HG03575 (cell line): ENCODE measurements around the gene CAMKK1.

Experiments used
- ATAC-seq: cut with Tn5 transposase; IDR thresholded peaks from one replicate; pipeline ENCODE4 v1.9.1; 2021; ENCODE audit not compliant: unreplicated experiment, insufficient number of reproducible peaks, low FRiP score; ENCODE audit errors: extremely low read depth

Gene CAMKK1

GRCh38 chr17:3903051-3903825 is 10.4 kb upstream of the CAMKK1 start:
- no peak for ATAC-seq

- no peak for ATAC-seq
Measured at GRCh38 chr17:3900646-3901045, 7.8 kb upstream of the CAMKK1 start.

GRCh38 chr17:3897731-3898130 is 4.9 kb upstream of the CAMKK1 start:
- ATAC-seq: no peak

- no peak for ATAC-seq
Measured at GRCh38 chr17:3896968-3897235, 4.0 kb upstream of the CAMKK1 start.

- no peak for ATAC-seq
Measured at GRCh38 chr17:3896108-3896967, 3.5 kb upstream of the CAMKK1 start.

GRCh38 chr17:3895354-3895753 is 2.5 kb upstream of the CAMKK1 start:
- no peak for ATAC-seq

- ATAC-seq: no peak
Measured at GRCh38 chr17:3894911-3895343, 2.1 kb upstream of the CAMKK1 start.

GRCh38 chr17:3894188-3894587 is 1.3 kb upstream of the CAMKK1 start:
- no peak for ATAC-seq

- ATAC-seq: no peak
Measured at GRCh38 chr17:3893720-3894116, 865 bp upstream of the CAMKK1 start.

GRCh38 chr17:3892095-3892998 is 506 bp downstream of the CAMKK1 start:
- ATAC-seq: no peak

GRCh38 chr17:3891626-3892094 is 1.2 kb downstream of the CAMKK1 start:
- ATAC-seq: no peak

- no peak for ATAC-seq
Measured at GRCh38 chr17:3890878-3891219, 2.0 kb downstream of the CAMKK1 start.

GRCh38 chr17:3890082-3890877 is 2.6 kb downstream of the CAMKK1 start:
- ATAC-seq: no peak

GRCh38 chr17:3889325-3890012 is 3.4 kb downstream of the CAMKK1 start:
- ATAC-seq: no peak

GRCh38 chr17:3888343-3889171 is 4.3 kb downstream of the CAMKK1 start:
- no peak for ATAC-seq

GRCh38 chr17:3887804-3888203 is 5.0 kb downstream of the CAMKK1 start:
- no peak for ATAC-seq

GRCh38 chr17:3887394-3887793 is 5.5 kb downstream of the CAMKK1 start:
- ATAC-seq: no peak
